Measurements from ENCODE around the gene PPP2R5C.

PPP2R5C gene

GRCh38 chr14:101808020-101808641 lies 46.6 kb downstream of the PPP2R5C start:
- in situ Hi-C loops (cut with MboI; ENCODE audit: low pct_unique_long_range_greater_than_20kb, low sequenced_read_pairs, unreplicated experiment), result no loop called here
- TF ChIP-seq, protein P1, sequence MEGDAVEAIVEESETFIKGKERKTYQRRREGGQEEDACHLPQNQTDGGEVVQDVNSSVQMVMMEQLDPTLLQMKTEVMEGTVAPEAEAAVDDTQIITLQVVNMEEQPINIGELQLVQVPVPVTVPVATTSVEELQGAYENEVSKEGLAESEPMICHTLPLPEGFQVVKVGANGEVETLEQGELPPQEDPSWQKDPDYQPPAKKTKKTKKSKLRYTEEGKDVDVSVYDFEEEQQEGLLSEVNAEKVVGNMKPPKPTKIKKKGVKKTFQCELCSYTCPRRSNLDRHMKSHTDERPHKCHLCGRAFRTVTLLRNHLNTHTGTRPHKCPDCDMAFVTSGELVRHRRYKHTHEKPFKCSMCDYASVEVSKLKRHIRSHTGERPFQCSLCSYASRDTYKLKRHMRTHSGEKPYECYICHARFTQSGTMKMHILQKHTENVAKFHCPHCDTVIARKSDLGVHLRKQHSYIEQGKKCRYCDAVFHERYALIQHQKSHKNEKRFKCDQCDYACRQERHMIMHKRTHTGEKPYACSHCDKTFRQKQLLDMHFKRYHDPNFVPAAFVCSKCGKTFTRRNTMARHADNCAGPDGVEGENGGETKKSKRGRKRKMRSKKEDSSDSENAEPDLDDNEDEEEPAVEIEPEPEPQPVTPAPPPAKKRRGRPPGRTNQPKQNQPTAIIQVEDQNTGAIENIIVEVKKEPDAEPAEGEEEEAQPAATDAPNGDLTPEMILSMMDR (IDR thresholded peaks at IDR 0.05; ENCODE audit: extremely low read depth, insufficient read depth, missing control alignments), result no peak
- DNase-seq (ENCODE audit: low spot score), result no peak

DNA sequence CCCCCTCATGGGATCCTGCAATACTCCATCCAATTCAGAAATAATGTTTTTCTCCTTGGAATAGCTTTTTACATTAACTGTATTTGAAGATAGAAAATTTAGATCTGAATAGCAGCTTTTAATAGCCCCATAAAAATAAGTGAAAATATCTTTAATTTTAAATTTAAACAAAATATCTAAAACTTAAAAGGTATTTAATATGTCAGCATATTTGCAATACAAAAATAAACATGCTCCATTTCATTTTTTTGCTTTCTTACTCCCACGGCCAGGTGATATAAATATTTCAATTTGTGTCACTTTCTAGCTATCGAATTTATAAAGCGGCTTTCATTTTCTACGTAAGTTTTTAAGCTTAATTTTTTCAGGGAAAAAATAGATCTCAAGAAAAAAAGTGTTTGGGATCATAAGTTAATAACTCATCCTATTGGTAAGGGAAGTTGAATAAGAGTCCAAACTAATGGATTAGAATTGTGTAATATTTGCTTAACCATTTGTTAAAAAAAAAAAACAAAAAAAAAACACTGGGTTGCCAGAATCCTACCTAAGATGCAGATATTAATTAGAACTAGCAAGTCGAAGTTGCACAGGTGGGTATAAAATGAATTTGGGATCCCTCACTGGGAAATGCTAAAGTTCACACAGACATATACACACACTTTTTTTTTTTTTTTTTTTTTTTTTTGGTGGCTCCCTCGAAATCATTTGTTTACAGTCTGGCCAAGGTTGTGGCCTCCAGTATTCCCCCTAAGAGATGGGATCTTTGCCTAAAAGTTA lies 47.6 kb downstream of the PPP2R5C start:
- DNase-seq (ENCODE audit: low spot score), result no peak
- TF ChIP-seq, protein P1 (IDR thresholded peaks at IDR 0.05; ENCODE audit: extremely low read depth, insufficient read depth, missing control alignments), result no peak
- in situ Hi-C loops (cut with MboI; ENCODE audit: low pct_unique_long_range_greater_than_20kb, low sequenced_read_pairs, unreplicated experiment), result no loop called here

DNA sequence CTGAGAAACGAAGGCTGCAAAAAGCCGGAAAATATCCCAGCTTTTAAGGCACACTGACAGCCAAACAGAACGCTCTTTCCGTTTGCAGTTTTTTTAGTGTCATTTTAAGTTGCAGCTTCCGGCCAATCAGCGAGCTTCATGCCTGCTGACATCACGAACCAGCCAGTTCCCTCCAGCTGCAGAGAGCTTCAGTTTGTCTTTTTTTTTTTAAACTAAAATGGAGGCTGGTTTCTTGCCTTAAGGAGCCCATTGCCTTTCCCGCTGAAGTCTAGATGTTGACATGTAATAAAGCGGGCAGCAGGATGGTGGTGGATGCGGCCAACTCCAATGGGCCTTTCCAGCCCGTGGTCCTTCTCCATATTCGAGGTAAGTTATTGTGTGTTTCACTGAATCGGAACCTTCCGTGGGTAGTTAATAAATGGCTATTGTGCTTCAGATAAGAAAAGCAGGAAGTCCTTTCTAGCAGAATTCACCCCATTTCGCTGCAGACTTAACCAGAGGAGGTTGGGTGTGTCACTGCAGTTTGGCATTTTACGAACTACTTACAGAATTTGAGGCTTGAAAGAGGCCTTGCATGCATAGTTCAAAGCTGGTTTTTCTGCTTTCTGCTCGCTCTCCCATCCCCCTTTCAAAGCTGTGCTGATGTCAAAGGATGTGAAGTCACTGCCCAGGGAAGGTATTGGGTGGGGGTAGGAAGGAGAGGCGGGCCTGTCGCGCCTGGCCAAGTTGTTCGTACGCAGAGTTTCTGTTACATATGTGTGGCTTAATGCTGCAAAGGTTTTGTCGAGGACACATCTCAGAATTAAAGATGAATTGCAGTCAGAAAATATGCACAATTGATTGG lies 48.4 kb downstream of the PPP2R5C start:
- in situ Hi-C loops (cut with MboI; ENCODE audit: low pct_unique_long_range_greater_than_20kb, low sequenced_read_pairs, unreplicated experiment), result no loop called here
- peak; percentile 82 for DNase-seq (ENCODE audit: low spot score)
- TF ChIP-seq, protein P1 (IDR thresholded peaks at IDR 0.05; ENCODE audit: extremely low read depth, insufficient read depth, missing control alignments), result no peak

DNA sequence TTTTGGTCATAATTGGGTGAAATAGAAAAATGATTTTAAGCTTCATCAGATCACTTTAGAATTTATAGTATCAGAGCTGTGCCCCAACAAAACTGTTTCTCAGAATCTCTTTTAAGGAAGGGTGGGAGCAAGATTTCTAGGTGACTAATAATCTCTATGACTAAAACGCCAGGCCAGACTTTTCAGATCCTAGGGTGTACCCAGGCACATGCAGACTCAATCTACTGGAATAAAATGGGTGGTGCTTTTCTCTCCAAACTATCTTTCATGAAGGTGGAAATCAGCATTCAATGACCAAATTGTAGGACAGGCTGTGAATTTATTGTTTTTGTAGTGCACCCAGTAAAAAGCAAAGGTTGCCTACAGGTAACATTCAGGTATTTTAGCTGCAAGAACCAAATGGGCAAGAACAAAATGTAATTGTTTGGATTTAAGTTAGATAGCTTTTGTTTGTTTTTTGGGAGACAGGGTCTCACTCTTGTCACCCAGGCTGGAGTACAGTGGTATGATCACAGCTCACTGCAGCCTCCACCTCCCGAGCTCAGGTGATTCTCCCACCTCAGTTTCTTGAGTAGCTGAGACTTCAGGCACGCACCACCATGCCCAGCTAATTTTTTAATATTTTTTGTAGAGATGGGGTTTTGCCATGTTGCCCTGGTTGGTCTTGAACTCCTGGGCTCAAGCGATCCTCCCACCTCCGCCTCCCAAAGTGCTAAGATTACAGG lies 49.5 kb downstream of the PPP2R5C start:
- in situ Hi-C loops (cut with MboI; ENCODE audit: low pct_unique_long_range_greater_than_20kb, low sequenced_read_pairs, unreplicated experiment), result no loop called here
- TF ChIP-seq, protein P1 (IDR thresholded peaks at IDR 0.05; ENCODE audit: extremely low read depth, insufficient read depth, missing control alignments), result no peak
- DNase-seq (ENCODE audit: low spot score), result no peak

GRCh38 chr14:101812071-101812470 lies 50.6 kb downstream of the PPP2R5C start:
- DNase-seq (ENCODE audit: low spot score), result no peak

More at GRCh38 chr14:101812071-101812470, 50.6 kb downstream of the PPP2R5C start:
- TF ChIP-seq, protein P1 (IDR thresholded peaks at IDR 0.05; ENCODE audit: extremely low read depth, insufficient read depth, missing control alignments), result no peak
- in situ Hi-C loops (cut with MboI; ENCODE audit: low pct_unique_long_range_greater_than_20kb, low sequenced_read_pairs, unreplicated experiment), result no loop called here
